Neural progenitor cell (in vitro differentiated cells): ENCODE data around the gene FHIP1A. TPM values are rescaled to one million over a fixed set of nuclear protein-coding genes. Genes with fewer than 3 reads are reported as not detected.

Source experiments
- DNase-seq: peaks from one replicate; pipeline ENCODE4 v3.0.0-alpha.2; 2016; ENCODE audit warnings: low spot score
- H2AFZ ChIP-seq: fragments of 200-600 bp; sonication (generic); replicated peaks from 2 replicates; pipeline ENCODE4 v1.6.1; 2016; ENCODE audit warnings: antibody characterized with exemption
- H3F3A ChIP-seq: fragments of 200-600 bp; sonication (generic); 2 replicates; pipeline ENCODE4 v1.6.1; 2016; ENCODE audit warnings: antibody characterized with exemption, low read depth
- H3K27ac ChIP-seq: fragments of 200-600 bp; sonication (generic); 2 replicates; pipeline ENCODE4 v1.5.1; 2016; ENCODE audit warnings: mild to moderate bottlenecking
- H3K27me3 ChIP-seq: fragments of 200-600 bp; sonication (generic); 2 replicates; pipeline ENCODE4 v1.6.1; 2016; ENCODE audit warnings: mild to moderate bottlenecking, moderate library complexity
- H3K36me3 ChIP-seq: fragments of 200-600 bp; sonication (generic); 2 replicates; pipeline ENCODE4 v1.5.1; 2016
- H3K4me1 ChIP-seq: fragments of 200-600 bp; sonication (generic); 2 replicates; pipeline ENCODE4 v1.6.1; 2016; ENCODE audit warnings: mixed run types
- H3K4me2 ChIP-seq: fragments of 200-600 bp; sonication (generic); 2 replicates; pipeline ENCODE4 v1.6.1; 2016
- H3K4me3 ChIP-seq: fragments of 200-600 bp; sonication (generic); 2 replicates; pipeline ENCODE4 v1.5.1; 2016
- H3K79me2 ChIP-seq: fragments of 200-600 bp; sonication (generic); 2 replicates; pipeline ENCODE4 v1.6.1; 2016; ENCODE audit warnings: low read depth
- H3K9ac ChIP-seq: fragments of 200-600 bp; sonication (generic); 2 replicates; pipeline ENCODE4 v1.6.1; 2016
- H3K9me3 ChIP-seq: fragments of 200-600 bp; sonication (generic); 2 replicates; pipeline ENCODE4 v1.5.1; 2016; ENCODE audit warnings: low read depth
- H4K20me1 ChIP-seq: fragments of 200-600 bp; sonication (generic); 2 replicates; pipeline ENCODE4 v1.6.1; 2016; ENCODE audit warnings: low read depth
- H3K27ac Mint-ChIP-seq: 3 replicates; pipeline ENCODE4 v1.8.0; 2021; ENCODE audit warnings: mixed read lengths
- H3K27me3 Mint-ChIP-seq: 2 replicates; pipeline ENCODE4 v1.8.0; 2022; ENCODE audit warnings: low read depth, mild to moderate bottlenecking, inconsistent platforms, moderate library complexity, mixed read lengths; ENCODE audit not compliant: insufficient read depth
- H3K36me3 Mint-ChIP-seq: 3 replicates; pipeline ENCODE4 v1.8.0; 2021; ENCODE audit warnings: mixed read lengths
- H3K4me1 Mint-ChIP-seq: 3 replicates; pipeline ENCODE4 v1.8.0; 2021; ENCODE audit warnings: mixed read lengths
- H3K4me3 Mint-ChIP-seq: 3 replicates; pipeline ENCODE4 v1.8.0; 2021; ENCODE audit warnings: mild to moderate bottlenecking, moderate library complexity, mixed read lengths
- H3K9me3 Mint-ChIP-seq: 3 replicates; pipeline ENCODE4 v1.8.0; 2020; ENCODE audit warnings: mixed read lengths
- EZH2 ChIP-seq: fragments of 200-600 bp; sonication (generic); IDR thresholded peaks from 2 replicates; pipeline ENCODE4 v1.6.1; 2017; ENCODE audit warnings: antibody characterized with exemption, mild to moderate bottlenecking, moderate library complexity
- EZH2phosphoT487 ChIP-seq: fragments of 200-600 bp; sonication (generic); IDR thresholded peaks from 2 replicates; pipeline ENCODE4 v1.6.1; 2017; ENCODE audit warnings: antibody characterized with exemption
- total RNA-seq: library from RNA; depleted of rRNA; stranded (reverse); fragments of >200 nt; gene quantifications from 2 replicates; pipeline ENCODE4 v1.2.3, GENCODE V29; 2015; ENCODE audit warnings: low replicate concordance
- TF ChIP-seq, protein P1 (sequence below): fragments of 200-600 bp; sonication (generic); IDR thresholded peaks from 2 replicates; pipeline ENCODE4 v1.5.1; 2017; ENCODE audit warnings: antibody characterized with exemption, mild to moderate bottlenecking

Gene FHIP1A
- total RNA-seq, 1 donor from 2014 or later = 25.7 TPM

DNA sequence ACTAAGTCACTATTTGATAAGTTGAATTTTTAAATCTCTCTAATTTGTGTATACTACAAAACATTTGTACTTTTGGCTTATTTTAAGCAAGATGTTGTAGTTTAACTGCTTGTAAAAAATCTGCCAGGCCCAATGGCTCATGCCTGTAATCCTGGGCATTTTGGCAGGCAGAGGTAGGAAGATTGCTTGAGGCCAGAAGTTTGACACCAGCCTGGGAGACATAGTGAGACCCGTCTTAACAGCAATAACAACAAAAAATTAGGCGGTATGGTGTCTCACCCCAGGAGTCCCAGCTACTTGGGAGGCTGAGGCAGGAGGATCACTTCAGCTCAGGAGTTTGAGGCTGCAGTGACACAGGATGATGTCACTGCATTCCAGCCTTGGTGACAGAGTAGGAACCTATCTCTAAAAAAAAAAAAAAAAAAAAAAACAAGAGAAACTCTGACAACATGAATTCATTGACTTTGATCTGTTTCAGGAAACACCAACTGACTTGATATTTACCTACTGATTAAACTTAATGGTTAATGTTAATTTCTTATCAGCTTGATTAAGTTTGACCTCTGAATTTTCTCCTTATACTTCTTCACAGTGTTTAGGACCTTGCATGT is 8.9 kb downstream of the FHIP1A start:
- Histone ChIP-seq H3K27ac (no peak overlapping the region), H3K4me2 (no peak overlapping the region), H2AFZ (no peak overlapping the region), H3K27me3 (no peaks in the 10 kb centered on the region), H4K20me1 (no peaks in the 10 kb centered on the region), H3K9ac (no peak overlapping the region), H3K9me3 (no peaks in the 10 kb centered on the region), H3K36me3 (no peaks in the 10 kb centered on the region), H3K4me1 (peaks cover 4% of the 10 kb centered on the region), H3F3A (peaks cover 7% of the 10 kb centered on the region), H3K79me2 (peaks cover 5% of the 10 kb centered on the region), H3K4me3 (no peak overlapping the region)
- no peaks in the 10 kb centered on the region for H3K36me3 Mint-ChIP-seq
- no peak for TF ChIP-seq EZH2
- TF ChIP-seq EZH2phosphoT487 = no peak
- TF ChIP-seq, protein P1, sequence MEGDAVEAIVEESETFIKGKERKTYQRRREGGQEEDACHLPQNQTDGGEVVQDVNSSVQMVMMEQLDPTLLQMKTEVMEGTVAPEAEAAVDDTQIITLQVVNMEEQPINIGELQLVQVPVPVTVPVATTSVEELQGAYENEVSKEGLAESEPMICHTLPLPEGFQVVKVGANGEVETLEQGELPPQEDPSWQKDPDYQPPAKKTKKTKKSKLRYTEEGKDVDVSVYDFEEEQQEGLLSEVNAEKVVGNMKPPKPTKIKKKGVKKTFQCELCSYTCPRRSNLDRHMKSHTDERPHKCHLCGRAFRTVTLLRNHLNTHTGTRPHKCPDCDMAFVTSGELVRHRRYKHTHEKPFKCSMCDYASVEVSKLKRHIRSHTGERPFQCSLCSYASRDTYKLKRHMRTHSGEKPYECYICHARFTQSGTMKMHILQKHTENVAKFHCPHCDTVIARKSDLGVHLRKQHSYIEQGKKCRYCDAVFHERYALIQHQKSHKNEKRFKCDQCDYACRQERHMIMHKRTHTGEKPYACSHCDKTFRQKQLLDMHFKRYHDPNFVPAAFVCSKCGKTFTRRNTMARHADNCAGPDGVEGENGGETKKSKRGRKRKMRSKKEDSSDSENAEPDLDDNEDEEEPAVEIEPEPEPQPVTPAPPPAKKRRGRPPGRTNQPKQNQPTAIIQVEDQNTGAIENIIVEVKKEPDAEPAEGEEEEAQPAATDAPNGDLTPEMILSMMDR = no peak
- H3K4me1 Mint-ChIP-seq = no peaks in the 10 kb centered on the region
- H3K4me3 Mint-ChIP-seq = no peak overlapping the region
- no peaks in the 10 kb centered on the region for H3K9me3 Mint-ChIP-seq
- H3K27ac Mint-ChIP-seq = no peak overlapping the region
- DNase-seq = no peak
- H3K27me3 Mint-ChIP-seq = peaks cover 2% of the 10 kb centered on the region

DNA sequence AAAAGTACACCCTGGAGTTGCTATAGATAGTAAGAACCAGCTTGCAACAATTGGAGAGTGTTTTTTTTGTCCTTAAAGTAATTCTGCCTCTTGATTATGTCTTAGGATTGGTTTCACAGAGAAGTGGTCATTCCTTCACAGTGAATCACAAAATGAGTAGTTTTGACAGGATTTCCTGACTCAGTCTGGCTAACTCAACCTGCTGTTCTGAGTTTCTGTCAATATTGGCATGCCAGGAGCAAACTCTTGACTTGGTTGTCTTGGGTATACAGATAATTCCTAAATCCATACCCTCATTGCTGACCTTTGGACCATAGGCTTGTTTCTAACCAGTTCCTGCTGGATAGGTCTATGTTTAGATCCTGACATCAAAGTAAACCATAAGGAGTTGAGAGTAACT is 9.4 kb downstream of the FHIP1A start:
- H3K4me3 Mint-ChIP-seq = no peak overlapping the region
- no peak overlapping the region for H3K9ac ChIP-seq
- no peak overlapping the region for H3K4me3 ChIP-seq
- no peak for DNase-seq
- no peaks in the 10 kb centered on the region for H3K36me3 ChIP-seq
- no peak overlapping the region for H3K4me2 ChIP-seq
- no peaks in the 10 kb centered on the region for H3K4me1 Mint-ChIP-seq
- peaks cover 2% of the 10 kb centered on the region for H3K27me3 Mint-ChIP-seq
- H3K27ac ChIP-seq = no peak overlapping the region
- H3K9me3 Mint-ChIP-seq = no peaks in the 10 kb centered on the region
- no peak overlapping the region for H3K27ac Mint-ChIP-seq
- no peak for TF ChIP-seq EZH2
- TF ChIP-seq EZH2phosphoT487 = no peak
- TF ChIP-seq, protein P1 = no peak
- H3F3A ChIP-seq = peaks cover 7% of the 10 kb centered on the region
- no peaks in the 10 kb centered on the region for H3K36me3 Mint-ChIP-seq
- H2AFZ ChIP-seq = no peak overlapping the region
- no peaks in the 10 kb centered on the region for H3K27me3 ChIP-seq
- no peaks in the 10 kb centered on the region for H4K20me1 ChIP-seq
- no peaks in the 10 kb centered on the region for H3K9me3 ChIP-seq
- H3K79me2 ChIP-seq = peaks cover 5% of the 10 kb centered on the region
- peaks cover 4% of the 10 kb centered on the region for H3K4me1 ChIP-seq

DNA sequence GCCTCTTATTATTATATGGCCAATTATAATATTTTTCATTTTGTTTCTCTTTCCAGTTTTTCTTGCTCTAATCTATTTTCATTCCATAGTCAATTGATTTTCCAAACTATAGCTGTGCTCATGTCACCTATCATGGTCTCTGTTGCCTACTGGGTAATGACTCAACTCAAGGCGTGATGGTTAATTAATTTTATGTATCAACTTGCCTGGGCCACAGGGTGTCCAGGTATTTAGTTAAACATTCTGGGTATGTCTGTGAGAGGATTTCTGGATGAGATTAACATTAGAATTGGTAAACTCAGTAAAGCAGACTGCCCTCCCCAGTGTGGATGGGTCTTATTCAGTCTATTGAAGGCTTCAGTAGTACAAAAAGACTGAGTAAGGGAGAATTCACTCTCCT is 9.9 kb downstream of the FHIP1A start:
- peaks cover 5% of the 10 kb centered on the region for H3K79me2 ChIP-seq
- no peaks in the 10 kb centered on the region for H4K20me1 ChIP-seq
- DNase-seq = no peak
- H3K9ac ChIP-seq = no peak overlapping the region
- H2AFZ ChIP-seq = no peak overlapping the region
- H3K9me3 ChIP-seq = no peaks in the 10 kb centered on the region
- H3F3A ChIP-seq = peaks cover 7% of the 10 kb centered on the region
- Mint-ChIP-seq H3K27ac (no peak overlapping the region), H3K27me3 (peaks cover 2% of the 10 kb centered on the region), H3K4me3 (no peak overlapping the region), H3K36me3 (no peaks in the 10 kb centered on the region), H3K9me3 (no peaks in the 10 kb centered on the region), H3K4me1 (no peaks in the 10 kb centered on the region)
- TF ChIP-seq EZH2phosphoT487 = no peak
- no peak for TF ChIP-seq EZH2
- TF ChIP-seq, protein P1 = no peak
- H3K27me3 ChIP-seq = no peaks in the 10 kb centered on the region
- no peaks in the 10 kb centered on the region for H3K36me3 ChIP-seq
- no peak overlapping the region for H3K4me3 ChIP-seq
- no peak overlapping the region for H3K27ac ChIP-seq
- H3K4me2 ChIP-seq = no peak overlapping the region
- H3K4me1 ChIP-seq = peaks cover 4% of the 10 kb centered on the region
